SH-SY5Y (cell line): ENCODE measurements around the gene VIL1.

Source experiments
- GATA2 ChIP-seq: IDR thresholded peaks from 2 replicates; pipeline ENCODE4 v1.6.1; 2011; ENCODE audit warnings: mild to moderate bottlenecking, low read depth, low read length
- GATA3 ChIP-seq: IDR thresholded peaks from 2 replicates; pipeline ENCODE4 v1.6.1; 2011; ENCODE audit warnings: low read depth, mild to moderate bottlenecking, low read length, moderate library complexity

GRCh38 chr2:218447072-218447471, 28.1 kb downstream of the VIL1 start:
- TF ChIP-seq GATA2: no peak
- TF ChIP-seq GATA3: no peak
